Loucy (cell line): Measurements from ENCODE around the gene OR51I2.

Source experiments
- EZH2phosphoT487 ChIP-seq: fragments of 200-600 bp; IDR thresholded peaks from 2 replicates; pipeline ENCODE4 v1.6.1; 2018; ENCODE audit warnings: antibody characterized with exemption, mild to moderate bottlenecking, moderate library complexity, borderline replicate concordance
- TF ChIP-seq, protein P1 (sequence below): fragments of 200-600 bp; sonication (generic); conservative IDR thresholded peaks from 2 replicates; pipeline ENCODE4 v1.5.1; 2014; ENCODE audit warnings: mild to moderate bottlenecking, antibody characterized with exemption, low read length

DNA sequence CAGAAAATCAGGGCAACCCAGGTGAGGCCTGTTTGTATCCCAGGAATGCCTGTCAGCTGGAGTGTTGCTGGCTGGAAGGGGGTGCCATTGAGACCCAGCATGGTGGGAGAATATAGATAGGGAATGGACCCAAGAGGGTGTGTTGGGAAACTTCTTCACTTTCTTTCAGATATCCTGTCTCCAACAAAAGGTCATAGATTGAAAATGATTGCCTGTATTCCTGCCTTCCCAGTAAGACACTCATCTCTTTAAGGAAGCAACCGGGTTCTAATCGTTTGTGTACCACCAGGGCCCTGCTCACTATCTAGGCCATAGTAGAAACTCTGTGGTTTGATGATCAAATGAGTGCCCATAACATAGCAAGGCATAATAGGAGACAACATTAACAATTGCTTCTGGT, 7.7 kb upstream of the OR51I2 start, which contains the start of gene OR51I1:
- TF ChIP-seq, protein P1, sequence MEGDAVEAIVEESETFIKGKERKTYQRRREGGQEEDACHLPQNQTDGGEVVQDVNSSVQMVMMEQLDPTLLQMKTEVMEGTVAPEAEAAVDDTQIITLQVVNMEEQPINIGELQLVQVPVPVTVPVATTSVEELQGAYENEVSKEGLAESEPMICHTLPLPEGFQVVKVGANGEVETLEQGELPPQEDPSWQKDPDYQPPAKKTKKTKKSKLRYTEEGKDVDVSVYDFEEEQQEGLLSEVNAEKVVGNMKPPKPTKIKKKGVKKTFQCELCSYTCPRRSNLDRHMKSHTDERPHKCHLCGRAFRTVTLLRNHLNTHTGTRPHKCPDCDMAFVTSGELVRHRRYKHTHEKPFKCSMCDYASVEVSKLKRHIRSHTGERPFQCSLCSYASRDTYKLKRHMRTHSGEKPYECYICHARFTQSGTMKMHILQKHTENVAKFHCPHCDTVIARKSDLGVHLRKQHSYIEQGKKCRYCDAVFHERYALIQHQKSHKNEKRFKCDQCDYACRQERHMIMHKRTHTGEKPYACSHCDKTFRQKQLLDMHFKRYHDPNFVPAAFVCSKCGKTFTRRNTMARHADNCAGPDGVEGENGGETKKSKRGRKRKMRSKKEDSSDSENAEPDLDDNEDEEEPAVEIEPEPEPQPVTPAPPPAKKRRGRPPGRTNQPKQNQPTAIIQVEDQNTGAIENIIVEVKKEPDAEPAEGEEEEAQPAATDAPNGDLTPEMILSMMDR = no peak
- TF ChIP-seq EZH2phosphoT487 = no peak
